GM04503 (cell line): Measurements from ENCODE around the gene ADAM22.

Experiments
- DNase-seq: peaks from one replicate; pipeline ENCODE4 v3.0.0-alpha.2; 2012; ENCODE audit warnings: low read depth

The ADAM22 gene

DNA sequence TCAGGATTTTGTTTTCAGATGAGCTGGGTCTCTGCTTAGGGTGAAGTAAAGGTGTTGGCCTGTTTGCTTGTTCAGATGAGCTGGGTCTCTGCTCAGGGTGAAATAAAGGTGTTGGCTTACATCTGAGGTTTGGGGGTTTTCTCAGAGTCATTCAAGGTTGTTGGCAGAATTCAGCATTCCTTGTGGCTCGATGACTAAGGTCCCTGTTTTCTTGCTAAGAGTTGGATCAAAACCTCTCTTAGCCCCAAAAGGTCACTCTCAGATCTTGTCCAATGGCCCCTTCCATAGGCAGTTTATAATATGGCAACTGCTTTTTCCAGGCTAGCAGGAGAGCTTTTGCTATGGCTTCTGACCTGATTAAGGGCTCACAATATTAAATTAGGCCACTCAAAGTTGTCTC is 106.6 kb downstream of the ADAM22 start:
- no peak for DNase-seq

DNA sequence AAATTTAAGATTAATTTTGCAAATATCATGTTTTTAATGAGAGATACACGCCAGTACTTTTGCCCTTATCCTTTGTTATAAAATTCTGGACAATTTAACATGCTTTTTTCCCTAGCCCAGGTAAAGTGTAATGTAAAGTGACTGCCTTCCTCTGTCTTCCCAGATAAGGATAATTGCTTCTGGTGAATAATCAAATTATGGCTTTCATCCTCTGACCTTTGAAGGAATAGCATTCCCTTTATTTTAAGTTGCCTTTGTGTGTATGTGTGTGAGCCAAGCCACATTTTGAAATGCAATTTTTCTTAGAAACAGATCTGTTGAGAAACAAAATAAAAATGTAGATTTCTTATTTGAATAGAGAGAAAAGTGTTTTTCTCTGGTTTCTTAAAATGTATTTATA is 107.5 kb downstream of the ADAM22 start:
- DNase-seq = no peak

DNA sequence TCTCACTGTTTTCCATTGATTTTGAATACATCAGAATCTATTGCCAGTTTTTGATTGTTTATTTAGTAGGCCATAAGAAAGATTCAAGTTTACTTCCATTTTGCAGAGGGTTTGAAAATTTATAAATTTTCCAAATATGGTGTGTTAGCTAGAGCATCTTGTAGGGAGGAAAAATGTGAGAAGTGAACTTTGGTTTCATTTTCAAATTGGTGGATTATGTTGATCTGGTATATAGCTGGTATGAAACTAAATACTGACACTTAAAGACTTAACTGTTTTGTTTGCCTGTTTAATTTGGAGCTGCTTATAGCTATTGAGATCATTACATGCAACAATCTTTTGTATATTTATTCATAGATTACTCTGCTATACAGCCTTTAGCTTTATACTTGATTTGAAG is 108.1 kb downstream of the ADAM22 start:
- DNase-seq = no peak

DNA sequence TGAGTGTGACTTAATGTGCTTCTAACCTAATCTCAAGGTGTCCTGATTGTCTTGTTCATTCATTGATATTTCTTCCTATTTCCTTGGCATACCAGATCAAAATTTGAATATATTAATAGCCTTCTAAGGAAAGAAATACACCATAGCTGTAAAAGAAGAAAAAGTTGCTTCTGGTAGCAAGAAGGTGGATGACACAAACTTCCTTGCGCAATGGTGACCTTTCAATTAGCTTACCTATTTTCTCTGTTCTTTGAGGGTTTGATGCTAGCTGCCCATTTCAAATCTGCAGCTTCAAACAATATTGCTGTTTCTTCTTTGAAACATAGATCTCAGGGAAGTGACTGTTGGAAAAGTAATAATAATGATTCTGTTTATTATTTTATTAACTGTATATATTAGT is 108.8 kb downstream of the ADAM22 start:
- no peak for DNase-seq

DNA sequence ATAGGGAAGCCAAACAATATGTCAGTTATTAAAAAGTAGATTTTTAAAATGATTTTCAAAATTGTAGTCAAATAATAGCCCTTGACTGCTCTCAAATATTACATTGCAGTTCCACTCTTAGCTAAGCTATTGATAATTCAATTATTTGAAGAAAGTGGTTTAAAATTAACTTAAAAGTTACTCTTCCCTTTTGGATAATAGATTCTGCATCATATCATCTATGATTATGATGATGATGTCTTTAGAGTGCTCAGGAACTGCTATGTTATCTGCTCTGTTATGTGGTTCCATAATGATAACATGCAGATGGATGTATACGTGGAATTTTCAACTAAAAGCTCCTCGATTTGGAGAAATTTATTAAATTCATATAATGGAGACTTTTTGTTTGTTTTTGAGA is 110.0 kb downstream of the ADAM22 start:
- no peak for DNase-seq

DNA sequence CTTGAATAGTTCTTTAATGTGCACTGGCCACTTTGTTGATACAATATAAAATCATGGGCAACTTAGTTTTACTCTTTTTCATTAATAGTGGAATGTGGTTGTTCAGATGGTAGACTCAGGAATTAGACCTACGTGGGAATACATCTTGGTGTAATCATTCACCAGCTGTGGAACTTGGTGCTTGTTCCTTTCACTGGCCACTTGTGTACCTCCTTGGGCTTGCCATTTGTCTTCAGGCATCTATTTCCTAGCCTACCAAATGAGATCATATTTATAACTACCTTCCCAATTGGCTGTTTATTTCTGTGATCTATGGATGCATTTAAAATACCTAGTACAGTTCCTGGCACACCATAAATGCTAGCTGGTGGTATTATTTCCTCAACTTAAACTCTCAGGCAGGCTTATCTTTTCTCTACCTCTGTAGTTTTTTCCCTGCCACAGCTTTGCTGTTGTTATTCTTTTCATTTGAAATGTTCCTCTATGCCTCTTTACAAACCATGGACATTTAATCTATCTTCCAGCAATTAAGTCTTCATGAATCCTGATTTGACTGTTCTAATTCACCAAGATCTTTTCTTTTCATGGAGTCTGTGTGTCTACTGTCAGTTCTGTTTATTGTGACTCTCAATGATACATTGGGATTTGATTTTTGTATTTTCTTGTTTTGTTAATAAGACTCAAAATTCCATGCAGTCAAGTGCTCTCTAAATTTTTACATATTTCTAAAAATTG is 113.0 kb downstream of the ADAM22 start:
- no peak for DNase-seq

DNA sequence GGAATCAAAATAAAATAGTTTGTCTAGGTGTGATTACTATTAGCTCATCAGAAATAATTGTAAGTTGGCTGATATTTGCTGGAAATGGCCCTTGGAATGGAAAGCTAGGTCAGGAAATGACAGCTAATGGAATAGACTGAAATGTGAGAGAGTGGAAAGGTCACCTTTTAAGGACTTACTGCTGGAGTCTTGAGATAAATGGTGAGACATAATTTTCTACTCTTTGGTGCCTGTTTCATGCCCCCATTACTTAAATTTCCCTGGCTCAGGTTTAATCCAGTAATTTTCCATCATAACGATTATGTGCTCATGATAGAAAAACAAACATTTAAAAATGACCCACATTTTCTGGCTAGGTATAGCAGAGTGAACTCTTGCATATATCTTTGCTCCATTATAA is 123.6 kb downstream of the ADAM22 start:
- no peak for DNase-seq

DNA sequence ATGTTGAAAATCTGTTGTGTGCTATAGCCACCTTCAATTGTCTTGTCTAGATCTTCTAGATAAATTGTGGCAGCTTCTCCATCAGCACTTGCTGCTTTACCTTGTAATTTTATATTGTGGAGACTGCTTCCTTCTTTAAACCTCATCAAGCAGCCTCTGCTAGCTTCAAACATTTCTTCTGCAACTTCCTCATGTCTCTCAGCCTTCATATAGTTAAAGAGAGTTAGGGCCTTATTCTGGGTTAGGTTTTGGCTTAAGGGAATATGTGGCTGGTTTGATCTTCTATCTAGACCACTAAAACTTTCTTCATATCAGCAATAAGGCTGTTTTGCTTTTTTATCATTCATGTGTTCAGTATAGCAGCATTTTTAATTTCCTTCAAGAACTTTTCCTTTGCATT is 128.2 kb downstream of the ADAM22 start:
- no peak for DNase-seq

DNA sequence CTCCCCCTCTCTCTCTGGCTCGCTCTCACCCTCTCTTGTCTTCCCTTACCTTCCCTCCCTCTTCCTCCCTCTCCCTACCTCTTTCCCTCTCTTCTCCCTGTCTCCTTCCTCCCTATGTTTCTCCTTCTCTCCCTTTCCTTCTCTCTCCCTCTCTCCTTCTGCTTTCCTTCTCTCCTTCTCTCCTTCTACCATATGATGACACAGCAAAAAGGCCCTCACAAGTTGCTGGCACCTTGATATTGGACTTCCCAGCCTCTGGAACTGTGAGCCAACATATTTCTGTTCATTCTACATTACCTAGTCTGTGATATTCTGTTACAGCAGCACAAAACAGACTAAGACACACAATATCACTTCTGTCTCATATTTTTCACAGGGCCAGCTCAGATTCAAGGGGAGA is 135.0 kb downstream of the ADAM22 start:
- DNase-seq = no peak

DNA sequence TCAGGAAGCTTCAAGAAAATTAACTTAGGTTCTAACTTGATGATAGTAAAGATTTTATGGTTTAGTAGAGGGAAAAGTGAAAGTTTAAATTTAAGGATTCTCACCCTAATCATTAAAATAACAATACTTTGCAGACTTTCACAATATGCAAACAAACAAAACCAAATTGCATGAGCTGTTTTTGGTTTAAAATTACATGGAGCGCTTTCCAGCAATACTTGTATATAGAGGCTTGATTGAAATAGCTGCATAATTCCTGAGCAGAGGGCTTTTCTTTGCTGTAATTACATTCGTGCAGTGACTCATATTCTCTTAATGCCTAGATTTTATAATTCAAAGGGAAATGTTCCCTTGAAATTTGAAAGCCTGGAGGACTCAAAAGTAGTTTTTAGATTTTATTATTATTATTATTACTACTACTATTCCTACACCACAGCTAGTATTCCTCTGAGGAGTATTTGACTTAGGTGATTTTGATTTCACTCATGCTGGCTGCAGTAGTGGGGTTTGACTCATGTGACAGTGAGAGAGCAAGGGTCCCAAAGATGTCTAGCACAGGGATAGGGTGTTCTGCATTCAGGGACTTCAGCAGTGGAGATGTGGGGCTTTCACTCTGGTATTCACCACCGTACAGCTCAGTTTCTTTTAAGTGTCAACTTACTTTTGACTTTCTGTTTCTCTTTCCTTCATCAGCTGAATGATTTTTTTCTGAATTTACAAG is 138.1 kb downstream of the ADAM22 start:
- no peak for DNase-seq

DNA sequence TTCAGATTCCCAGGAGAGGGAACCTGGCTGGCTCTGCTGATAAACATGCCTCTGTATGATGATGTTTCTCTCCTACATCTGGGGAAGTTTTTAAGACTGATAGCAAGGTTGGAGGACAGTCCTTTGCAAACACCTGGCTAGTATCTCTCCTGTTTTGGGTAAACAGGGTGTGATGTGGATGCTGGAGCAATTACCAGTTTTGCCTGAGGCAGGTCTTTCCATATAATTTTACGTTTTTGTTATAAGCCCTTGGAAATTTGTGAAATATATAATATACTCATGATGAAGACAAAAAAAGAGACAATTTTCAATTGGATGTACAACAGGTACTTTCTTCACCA is 138.6 kb downstream of the ADAM22 start:
- DNase-seq = no peak

DNA sequence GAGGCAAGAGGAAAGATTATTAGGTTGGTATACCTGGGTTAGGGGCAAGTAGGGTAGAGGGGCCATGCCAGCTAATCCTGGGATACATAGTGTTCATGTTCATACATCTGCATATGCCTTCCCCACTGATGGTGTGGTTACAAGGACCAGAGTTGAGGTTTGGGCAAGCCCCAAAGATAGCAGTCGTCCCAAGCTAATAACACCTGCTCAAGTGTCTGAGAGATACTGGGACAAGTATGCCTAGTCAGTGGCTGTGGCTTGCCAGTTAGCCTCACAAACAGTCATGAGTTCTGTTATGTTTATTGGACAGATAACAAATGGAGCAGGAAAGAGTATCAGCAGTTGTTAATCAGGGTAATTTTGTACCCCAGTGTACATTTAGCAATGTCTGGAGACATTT is 139.6 kb downstream of the ADAM22 start:
- no peak for DNase-seq

DNA sequence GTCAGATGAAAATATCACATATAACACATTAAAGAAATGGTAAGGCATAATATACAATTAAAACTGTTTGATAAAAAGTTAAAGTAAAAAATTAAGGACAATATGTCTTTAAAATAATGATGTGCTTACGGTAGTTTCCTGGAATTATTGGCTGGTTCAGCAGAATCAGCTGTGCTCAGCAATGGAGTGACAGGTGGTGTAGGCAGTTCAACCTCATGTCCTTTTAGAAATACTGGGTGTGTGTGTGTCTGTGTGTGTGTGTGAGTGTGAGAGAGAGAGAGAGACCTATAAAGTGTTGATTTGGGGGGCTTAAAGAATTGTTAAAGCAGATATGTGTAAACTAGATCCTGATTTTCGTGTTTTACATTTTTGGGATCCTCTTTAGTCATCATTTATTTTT is 141.2 kb downstream of the ADAM22 start:
- DNase-seq = no peak

DNA sequence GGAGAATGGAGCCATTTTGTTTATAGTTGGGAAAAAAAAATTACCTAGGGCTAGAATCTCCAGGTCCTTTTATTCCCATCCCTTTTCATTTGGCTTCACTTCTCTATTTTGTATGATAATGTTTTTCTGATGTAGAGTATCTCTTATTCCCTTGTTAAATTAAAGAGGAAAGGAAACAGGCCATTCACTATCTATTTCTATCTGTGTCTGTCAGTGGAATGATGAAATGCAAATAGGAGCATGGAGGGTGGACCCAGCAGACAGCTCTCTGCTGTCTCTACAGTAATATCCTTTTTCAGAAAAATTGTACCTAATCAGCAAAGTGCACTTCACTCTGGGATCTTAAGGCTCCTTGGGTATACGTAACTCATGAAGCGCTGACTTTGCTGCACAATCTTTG is 149.8 kb downstream of the ADAM22 start:
- DNase-seq = no peak

DNA sequence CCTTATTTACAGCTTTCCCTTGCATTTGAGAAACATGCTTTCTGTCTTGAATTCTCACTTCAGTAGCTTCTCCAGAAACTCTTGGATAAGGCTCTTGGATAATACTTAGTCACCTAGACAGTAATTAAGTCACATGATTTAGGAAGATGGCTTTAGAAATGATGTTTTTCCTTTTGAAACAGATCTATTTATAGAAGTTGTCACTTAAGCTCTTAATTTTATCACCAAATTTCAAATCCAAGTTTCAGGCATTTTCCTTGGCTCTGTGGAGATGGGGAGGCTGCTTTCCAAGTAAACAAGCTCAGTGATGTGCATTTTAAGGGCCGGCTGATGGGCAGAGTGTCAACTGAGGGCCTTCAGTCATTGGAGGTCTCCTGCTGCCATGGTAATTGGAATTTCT is 155.5 kb downstream of the ADAM22 start:
- DNase-seq = no peak

DNA sequence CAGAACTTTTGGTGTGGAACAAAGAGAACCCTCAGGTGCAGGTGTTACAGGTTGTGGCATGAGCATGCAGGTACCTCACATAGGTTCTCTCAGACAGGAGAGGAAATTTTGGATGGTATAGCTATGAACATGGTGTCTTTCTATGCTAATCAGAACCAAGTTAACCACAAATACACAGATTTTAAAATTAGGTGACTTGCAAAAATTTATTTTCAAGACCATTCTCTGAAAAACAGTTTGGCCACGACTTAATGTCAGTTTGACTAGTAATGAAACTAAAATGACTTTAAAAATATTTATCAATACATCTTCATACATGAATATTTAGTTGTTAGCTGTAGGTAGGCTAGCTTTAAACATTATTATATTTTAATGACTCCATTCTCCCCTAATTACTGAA is 156.2 kb downstream of the ADAM22 start:
- no peak for DNase-seq

DNA sequence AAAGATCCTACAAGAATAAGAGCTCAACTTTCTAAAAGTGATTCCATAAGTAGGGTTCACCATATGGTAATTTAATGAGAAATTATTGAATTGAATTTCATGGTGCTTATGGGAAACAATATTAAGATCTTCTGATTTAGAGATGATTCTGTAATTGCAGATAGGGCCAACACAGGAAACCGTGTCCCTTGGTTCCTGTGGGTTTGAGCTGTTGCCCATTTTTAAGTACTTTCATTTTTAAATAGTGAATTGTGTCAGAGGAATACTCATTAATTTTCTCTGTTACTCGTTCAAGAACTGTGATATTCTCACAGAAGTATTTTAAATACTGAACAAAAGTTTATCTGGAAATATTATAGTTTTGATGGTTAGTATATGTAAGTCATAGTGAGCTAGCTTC is 156.6 kb downstream of the ADAM22 start:
- no peak for DNase-seq

DNA sequence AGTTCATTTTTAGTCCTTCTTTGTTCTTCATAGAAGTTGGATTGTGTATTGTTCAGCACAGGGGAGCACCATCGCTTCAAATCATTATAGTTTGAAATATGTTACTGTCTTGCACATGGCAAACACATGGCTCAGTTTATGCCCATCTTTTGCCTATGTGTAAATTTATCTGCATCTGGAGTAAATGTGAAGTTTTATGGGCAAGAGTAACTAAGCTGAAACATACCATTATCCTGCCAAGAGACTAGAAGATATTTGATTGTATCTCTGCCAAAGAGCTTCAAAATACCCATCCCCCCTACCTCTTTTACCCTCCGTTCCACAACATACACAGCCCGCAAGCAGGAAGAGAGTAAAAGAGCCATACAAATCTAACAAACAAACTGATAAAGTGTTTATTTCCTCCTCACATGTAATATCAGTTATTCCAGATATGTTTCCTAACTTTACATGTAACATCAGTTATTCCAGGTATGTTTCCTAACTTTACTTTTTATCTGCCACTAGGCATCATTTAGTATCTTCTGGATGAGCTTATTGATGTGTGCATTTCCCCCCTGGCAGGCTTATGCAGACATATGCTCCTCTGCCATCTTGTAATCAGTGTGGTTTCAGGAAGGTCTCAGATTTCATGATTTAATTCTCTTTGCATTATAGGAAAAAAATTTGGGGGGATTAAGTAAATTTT is 158.1 kb downstream of the ADAM22 start:
- no peak for DNase-seq

DNA sequence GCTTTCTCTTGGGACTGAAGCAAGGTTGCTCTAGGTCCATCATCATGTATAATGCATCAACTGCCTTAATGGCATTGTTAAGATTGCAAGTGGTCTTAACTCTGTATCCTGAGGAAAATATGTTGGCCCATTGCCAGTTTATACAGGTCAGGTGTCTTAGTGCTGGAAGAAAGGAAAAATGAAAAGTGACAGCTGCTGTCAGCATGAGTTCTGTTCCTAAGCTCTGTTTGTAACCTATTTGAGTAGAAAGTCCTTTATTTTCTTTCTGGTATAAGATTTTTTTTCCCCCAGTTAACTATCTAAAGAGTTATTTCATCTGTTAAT is 158.6 kb downstream of the ADAM22 start:
- no peak for DNase-seq

DNA sequence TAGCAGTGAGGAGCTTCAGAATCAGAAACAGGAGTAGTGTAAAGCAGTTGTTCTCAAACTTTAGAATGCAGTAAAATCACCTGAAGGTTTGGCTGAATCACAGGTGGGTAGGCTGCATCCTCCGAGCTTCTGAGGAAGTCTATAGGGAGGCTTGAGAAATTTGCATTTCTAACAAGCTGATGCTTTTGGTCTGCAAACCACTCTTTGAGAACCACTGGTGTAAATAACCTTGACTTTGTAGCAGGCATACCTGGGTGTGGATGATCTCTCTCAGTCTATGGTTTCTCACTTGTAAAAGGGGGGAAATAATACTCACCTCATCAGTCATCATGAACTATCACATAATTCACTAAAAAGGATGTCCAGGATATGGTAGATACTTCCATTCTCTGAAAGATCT is 167.7 kb downstream of the ADAM22 start:
- DNase-seq = no peak

DNA sequence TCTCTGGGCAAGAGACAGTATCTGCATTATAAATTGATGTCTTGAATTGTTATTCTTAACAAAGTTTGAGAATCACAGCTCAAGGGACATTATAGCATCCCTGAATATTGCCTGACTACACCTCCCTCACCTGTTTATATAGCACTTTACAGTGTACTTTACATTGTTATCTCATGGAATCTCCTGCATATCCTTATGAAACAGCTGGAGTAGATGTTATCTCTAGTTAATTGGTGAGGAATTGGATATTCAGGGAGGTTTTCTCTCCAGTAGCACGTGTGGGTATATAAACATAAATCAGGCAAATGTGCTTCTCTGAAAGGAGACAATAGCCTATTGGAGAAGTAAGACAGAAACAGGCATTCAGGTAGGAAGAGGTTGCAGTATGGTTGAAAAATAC is 168.6 kb downstream of the ADAM22 start:
- no peak for DNase-seq

DNA sequence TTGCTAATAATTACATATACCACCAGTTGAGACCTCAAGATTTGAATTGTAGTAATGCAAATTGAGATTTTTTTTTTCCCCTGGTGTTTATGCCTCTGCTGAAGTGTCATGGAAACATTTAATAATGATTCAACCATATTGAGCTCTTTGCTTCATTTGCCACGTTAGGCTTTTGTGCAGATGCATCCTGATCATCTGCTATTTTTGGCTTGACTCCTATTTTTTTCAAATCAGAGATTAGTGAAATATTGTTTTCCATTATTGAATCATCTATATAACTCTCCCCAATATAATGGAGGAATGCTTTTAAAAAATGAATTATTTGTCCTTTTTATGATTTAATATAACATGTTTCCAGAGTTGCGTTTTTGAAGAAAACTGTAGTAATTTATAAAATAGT is 170.7 kb downstream of the ADAM22 start:
- DNase-seq = no peak

DNA sequence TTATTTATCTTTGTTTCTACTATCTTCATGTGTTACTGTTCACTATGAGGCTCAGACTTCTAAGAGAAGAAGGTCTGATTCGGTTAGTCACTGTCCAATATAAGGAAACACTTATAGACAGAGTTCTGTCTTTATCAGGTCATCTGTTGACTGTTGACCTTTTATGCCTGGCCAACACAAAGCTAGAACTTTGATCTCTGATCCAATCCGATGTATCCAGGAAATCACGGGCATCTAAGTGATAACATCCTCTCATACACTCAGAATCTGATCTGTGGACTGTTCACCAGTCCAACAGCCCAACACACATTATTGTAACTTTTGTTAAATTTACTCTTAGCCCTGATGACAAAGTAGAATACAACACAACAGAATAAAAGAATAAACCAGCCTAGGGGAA is 171.2 kb downstream of the ADAM22 start:
- DNase-seq = no peak

DNA sequence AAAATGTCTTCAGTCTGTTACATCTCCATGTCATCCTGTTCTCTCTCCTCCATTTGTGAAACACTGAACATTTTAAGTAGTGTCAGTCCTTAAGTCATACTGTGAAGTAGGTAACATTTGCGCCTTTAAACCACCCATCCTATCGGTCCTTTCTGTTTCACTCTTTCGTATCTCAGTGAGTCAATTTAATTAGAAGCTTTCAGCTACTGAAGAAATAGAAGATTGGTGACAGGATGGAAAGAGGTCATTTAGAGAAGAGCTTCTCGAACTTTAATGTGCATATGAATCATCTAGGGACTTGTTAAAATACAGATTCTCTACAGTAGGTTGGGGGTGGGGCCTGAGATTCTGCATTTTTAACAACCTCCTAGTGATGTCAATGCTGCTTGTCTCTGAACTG is 172.4 kb downstream of the ADAM22 start:
- no peak for DNase-seq
